NCI-H128 (cell line): ENCODE data around the gene RSKR.
"Not testable (repeated sequence)": the region's sequence is repeated elsewhere in the genome, so short reads cannot be mapped to it uniquely, and the experiment has no call there.

Experiments
- DNase-seq: peaks from one replicate; lab custom pipeline; 2025; ENCODE audit not compliant: unreplicated experiment; lab: John Stamatoyannopoulos, UW

The RSKR gene

GRCh38 chr17:28578246-28579195 is 35.5 kb downstream of the RSKR start:
- DNase-seq = no peak

- DNase-seq = no peak
Observed at GRCh38 chr17:28577466-28577824, 36.5 kb downstream of the RSKR start.

- DNase-seq = peak; percentile 90
Observed at GRCh38 chr17:28576758-28577465, 37.1 kb downstream of the RSKR start, which contains the start of gene ALDOC. Gene ALDOC (minus strand): TSS chr17:28576895. CDS start chr17:28575532, 1,363 bp downstream.

DNA sequence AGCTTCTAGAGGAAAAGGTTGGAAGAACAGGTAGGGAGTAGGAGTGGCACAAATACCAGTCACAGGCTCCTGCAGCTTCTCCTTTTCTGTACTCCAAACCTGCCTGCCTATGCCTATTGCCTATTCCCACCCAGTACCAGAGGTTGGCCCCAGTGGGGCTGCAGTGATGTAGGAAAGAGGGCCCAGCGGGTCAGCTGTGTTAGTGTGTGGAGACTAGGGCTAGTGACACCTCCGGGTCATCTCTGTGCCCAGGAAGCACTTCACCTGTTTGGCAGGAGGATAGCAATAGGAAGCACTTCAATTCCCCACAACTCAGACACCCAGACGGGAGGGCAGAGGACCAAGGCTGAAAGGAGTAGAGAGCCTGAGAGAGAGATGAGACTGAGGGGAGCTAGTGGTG is 38.0 kb downstream of the RSKR start:
- DNase-seq = not testable (repeated sequence)

GRCh38 chr17:28575126-28575795 is 38.7 kb downstream of the RSKR start:
- DNase-seq = no peak

DNA sequence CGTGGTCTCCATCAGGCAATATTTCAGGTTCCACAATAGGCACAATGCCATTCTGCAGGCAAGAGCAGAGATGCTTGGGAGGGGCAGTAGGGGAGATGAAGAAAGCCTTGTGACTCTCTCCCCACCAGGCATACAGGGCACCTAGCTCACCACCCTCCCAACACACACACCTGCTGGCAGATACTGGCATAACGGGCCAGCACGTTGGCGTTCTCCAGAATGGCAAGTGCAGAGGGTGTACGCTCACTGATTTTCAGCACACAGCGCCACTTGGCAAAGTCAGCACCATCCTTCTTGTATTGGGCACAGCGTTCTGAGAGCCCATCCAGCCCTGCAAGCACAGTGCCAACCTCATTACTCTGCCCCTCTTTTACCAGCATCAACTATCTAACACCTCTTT is 39.5 kb downstream of the RSKR start:
- no peak for DNase-seq

DNA sequence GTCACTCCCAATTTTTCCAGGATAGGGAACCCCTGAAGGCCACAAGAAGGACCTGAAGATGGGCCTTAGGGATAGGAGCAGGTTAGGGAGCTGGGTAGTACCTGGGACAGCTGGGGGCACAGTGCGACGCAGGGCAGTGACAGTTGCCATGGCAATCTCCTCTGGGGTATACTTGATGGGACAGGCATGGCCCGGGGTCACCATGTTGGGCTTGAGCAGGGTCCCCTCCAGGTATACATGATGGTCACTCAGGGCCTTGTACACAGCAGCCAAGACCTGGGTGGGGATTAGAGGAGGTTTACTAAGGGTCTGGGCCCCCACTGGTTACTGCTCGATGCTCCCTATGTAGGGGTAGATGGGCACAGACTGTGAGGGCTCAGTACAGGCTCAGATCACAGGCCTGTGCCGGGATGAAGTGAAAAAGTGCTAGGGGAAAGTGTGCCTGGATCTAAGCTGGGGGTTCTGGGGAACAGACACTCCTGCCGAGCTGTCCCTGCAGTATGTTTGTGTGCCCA is 40.0 kb downstream of the RSKR start:
- no peak for DNase-seq

- no peak for DNase-seq
Observed at GRCh38 chr17:28573521-28573920, 40.5 kb downstream of the RSKR start.

- DNase-seq = no peak
Observed at GRCh38 chr17:28573040-28573380, 41.0 kb downstream of the RSKR start.

DNA sequence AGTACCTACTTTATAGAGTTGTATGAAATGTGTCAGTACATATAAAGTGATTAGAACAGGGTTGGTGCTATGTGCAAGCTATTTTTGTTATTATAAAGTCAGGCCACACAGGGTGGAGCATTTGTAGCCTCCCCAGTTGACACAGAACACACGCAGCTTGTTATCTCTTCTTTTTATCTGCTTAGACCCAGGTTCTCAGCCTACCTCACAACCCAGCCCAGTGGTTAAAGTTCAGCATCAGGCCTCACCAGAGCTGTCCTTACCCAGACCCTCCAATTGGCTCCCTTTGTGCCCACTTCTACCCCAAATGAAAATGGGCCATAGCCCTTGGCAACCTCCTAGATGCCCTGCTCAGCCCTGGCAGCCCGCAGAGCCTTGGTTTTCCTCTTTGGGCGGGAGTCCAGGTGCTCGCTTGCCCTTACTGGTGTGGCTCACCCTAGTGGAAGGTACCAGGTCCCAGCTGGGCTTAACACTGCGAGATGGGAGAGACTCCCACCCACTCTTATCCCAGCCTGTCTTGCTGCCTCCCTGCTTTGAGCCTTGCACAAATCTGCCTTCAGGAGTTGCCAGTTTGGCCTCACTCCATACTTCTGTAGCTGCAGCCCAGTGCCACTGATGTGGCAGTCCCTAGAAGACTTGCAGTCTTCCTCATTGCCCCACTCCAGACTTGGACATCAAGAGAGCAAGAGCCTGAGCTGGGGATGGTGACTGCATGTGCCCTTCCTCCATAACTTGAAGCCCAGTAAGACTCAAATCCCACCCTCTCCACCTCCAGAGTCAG is 41.5 kb downstream of the RSKR start:
- no peak for DNase-seq

- DNase-seq = peak; percentile 81
Observed at GRCh38 chr17:28571361-28572122, 42.4 kb downstream of the RSKR start, which contains the start of gene PIGS. Gene PIGS (minus strand): TSS chr17:28571524. CDS start chr17:28571496, 28 bp downstream.

DNA sequence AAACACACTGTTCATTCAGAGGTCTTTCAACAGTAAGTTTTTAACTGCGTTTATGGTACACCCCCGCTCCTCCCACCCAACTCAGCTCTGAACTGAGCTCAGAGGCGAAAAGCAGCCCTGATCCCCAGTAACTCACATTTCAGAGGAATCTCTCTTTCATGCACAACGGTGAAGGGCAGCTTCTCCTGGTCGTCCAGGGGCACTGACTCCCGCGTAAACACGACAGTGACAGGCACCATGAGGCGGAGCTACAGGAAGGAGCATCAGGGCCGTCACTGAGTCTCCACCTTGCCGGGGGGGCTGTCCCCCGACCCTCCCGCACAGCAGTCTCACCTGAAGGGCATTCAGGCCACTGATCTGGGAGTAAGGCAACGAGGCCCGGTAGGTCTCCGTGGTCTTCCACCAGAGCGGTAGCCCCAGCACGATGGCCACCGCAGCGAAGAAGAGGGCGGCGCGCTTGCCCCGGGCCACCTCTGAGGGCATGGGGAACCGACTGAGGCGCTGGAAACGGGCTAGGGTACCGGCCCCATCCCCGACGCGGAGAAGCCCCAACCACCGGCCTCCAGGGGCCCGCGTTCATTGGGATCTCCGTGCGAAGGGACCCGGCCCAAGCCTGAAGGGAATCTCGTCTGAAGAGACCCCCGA is 43.1 kb downstream of the RSKR start:
- no peak for DNase-seq

GRCh38 chr17:28569446-28569845 is 44.5 kb downstream of the RSKR start:
- no peak for DNase-seq

DNA sequence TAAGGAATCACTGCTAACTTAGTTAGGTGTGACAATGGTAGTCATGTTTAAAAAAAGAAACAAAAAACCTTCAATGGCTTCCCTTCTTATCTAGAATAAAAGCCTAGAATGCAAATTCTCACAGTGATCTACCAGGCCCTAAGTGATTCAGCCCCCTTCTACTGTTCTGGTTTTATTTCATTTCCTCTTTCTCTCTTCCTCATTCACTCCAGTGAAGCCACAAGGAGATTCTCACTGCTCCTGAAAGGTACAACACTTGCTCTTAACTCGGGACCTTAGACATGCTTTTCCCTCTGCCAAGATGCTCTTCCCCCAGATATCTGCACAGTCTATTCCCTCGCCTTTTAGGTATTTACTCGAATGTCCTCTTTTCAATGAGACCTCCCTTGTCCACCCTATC is 46.4 kb downstream of the RSKR start:
- no peak for DNase-seq

GRCh38 chr17:28563475-28563874 is 50.5 kb downstream of the RSKR start:
- DNase-seq = no peak
